GM18511 (cell line): ENCODE results near the gene CDON.
"Not testable (repeated sequence)": the region's sequence is repeated elsewhere in the genome, so short reads cannot be mapped to it uniquely, and the experiment has no call there.

Experiments used
- ATAC-seq: cut with Tn5 transposase; IDR thresholded peaks from one replicate; pipeline ENCODE4 v1.9.1; 2021; ENCODE audit warnings: mild to moderate bottlenecking, moderate library complexity; ENCODE audit not compliant: unreplicated experiment

The CDON gene

DNA sequence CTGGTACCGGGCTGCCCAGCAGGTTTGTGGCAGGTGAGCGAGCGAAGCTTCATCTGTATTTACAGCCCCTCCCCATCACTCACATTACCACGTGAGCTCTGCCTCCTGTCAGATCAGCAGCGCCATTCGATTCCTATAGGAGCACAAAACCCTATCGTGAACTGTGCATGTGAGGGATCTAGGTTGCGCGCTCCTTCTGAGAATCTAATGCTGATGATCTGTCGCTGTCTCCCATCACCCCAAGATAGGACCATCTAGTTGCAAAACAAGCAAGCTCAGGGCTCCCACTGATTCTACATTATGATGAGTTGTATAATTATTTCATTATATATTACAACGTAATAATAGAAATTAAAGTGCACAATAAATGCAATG, 132.6 kb downstream of the CDON start:
- no peak for ATAC-seq

DNA sequence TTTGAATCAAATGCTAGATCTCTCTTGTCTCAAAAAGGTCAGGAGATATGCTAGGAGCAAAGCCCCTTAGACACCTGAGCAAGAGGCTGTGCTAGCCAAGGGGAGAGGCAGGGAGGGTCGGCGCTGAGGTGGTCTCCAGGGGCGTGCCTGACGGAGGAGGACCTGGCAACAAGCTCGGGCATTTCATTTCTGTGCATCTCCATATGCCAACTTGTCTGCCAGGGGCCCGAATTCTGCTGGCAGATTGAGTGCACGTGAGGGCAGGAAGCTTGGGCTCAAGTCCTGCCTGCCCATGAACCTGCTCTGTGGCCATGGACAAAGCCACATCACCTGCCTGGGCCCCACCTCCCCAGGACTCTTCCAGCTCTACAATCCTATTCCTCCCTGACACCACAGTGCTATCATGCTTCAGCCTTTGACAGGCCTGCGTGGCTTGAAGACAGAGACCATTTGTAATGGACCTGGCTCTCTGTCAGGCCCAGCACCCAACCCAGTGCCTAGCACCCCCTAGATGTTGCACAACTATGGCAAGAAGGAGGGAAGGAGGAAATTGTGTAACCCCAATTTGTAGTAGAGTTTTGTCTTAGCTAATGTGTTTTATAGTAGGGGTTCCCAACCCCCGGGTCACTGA, 133.1 kb downstream of the CDON start:
- ATAC-seq: no peak

DNA sequence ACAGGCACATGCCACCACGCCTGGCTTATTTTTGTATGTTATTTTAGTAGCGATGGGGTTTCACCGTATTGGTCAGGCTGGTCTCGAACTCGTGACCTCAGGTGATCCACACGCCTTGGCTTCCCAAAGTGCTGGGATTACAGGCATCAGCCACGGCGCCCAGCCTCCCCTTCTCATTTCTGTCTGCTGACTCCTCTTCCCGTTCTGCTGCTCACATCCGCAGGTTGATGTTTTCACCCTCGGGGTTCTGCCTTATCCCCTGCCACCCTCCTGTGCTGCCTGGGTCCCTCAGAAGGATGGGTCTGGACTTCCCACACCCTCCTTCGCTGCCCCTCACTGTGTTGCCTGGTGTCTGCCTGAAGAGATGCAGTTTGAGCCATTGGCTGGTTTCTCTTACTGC, 136.0 kb downstream of the CDON start:
- ATAC-seq: no peak

DNA sequence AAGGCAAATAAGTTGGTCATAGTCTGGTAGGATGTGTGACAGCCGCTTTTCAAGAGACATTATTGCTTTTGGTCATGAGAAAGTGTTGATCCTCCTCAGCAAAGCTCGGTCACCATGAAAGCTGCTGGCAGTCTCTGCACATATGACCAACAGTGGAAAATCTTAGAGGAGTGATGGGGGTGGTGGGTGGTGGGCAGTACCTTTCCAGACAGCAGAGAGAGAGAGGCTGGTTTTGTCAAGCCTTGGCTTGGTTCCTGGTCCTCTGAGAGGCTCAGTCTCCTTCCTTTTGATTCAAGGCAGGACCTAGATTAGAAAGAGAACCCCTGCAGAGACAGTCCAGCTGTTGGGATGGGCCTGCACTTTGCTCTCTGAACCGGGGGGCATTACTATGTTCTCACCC, 136.9 kb downstream of the CDON start:
- ATAC-seq: no peak

DNA sequence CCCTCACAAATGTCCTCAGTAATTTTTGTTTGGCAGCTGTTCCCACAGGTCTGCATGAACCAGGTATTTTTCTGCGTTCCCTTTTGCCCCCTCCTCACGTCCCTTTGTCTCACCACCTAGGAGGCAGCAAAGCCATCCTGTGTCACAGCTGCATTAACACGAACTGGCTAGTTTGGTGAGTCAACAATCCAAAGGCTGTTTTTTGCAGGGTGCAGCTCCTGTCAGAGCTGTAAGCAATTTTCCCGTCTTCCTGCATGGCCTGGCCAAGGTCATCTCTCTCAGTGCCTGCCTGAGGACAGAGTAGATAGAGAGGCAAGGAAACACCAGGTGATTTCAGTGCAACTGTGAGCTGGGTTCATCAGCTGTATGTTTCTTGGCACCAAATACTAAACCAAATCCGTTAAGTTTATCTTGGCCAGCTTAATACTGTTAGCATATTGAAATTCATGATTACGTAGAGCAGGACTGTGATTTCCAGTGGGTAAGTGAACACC, 137.4 kb downstream of the CDON start:
- no peak for ATAC-seq

DNA sequence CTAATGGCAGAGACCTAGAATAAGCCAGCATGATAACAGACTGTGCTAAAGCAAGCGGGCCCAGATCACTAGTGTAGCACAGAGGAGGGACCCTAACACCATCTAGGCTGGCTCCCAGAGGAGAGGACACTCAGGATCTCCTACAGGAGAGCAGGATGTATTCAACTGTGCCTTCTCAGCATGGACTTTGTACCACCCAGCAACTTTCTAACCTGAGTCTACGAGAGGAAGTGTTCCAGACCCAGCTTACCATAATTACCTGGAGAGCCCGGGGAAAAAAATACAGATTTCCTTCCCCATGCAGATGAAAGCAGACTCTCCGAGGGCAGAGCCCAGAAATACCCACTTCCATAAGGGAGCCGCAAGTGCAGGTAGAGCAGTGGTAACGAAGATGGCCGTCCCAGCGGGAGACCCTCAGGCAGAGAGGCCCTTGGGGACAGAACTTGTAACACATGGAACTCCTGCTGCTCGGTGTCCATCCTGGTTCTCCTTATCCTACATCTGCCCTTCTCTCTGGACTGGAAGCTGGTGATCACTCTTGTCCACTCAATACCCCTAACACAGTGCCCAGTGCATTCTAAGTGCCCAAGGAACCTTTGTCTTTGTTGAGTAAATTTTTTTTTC, 138.2 kb downstream of the CDON start:
- no peak for ATAC-seq

DNA sequence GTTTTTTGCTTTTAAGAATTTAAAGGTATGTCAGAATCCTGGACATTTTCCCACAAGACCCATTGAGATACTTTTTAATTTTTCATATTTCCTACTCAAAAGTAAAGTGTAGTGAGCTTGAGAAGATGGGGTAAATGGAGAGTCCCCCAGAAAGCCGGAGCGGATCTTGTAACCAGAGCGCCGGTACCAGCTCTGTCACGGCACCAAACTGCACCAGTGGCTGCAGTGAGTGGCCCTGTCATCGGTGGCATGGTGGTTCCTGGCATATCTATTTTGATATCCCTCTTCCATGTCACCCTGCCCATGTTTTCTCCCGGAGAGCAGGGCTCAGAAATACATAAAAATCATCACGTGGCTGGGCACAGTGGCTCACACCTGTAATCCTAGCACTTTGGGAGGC, 139.0 kb downstream of the CDON start:
- no peak for ATAC-seq

DNA sequence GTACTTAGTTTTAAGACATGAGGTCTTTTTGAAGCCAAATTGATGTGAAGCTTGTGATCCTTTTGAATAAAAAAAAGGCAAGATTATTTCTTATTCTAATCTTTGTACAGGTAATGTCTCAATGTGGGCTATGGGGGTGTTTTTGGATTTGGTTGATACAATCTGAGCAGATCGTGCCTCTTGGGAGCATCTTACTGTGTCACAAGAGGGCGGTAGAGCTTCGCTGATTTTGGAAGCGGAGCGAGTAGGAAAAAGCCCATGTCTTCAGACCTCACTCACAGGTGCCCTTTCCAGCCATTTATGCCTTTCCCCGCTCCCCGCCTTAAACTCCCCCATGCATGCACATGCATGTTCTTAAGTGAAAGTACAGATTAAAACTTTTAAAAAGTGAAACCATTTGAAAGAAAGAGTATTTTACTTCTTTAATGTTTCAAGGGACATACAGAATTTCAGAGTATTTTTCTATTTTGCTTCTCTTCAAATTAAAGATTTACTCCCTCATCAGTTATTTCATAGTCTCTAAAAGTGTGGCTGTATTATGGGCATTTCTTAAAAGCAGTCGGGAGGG, 139.6 kb downstream of the CDON start:
- peak; percentile 72 for ATAC-seq

DNA sequence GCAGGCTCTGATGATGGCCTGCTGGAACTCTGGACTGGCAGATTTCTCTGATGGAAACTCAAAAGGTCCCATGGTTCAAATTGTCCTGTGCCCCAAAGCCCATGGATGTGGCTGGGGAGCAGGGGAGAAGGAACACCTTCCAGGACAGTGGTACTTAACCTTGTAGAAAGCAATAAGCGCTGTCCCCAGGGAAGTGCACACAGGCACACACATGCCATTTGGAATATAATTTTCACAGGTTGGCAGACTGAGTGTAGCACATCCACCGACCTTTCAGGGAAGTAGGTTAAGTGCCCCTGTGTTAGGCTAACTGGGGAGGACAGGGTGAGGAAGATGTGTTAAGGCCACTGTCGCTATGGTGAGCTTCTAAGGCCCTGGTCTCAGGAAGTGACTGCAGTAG, 140.5 kb downstream of the CDON start:
- no peak for ATAC-seq

DNA sequence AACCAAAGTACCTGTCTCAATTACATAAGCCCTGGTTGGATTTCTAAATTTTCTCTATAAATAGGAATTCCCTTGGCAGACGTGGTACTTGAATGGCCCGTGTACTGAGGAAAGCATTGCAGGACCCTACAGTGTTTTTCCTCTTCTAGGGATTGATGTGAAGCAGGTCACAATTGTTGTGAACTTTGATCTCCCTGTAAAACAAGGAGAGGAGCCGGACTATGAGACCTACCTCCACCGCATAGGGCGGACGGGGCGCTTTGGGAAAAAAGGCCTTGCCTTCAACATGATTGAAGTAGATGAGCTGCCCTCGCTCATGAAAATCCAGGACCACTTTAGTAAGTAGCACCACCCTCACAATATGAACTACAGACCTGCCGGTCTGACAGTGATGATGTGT, 141.6 kb downstream of the CDON start:
- no peak for ATAC-seq

DNA sequence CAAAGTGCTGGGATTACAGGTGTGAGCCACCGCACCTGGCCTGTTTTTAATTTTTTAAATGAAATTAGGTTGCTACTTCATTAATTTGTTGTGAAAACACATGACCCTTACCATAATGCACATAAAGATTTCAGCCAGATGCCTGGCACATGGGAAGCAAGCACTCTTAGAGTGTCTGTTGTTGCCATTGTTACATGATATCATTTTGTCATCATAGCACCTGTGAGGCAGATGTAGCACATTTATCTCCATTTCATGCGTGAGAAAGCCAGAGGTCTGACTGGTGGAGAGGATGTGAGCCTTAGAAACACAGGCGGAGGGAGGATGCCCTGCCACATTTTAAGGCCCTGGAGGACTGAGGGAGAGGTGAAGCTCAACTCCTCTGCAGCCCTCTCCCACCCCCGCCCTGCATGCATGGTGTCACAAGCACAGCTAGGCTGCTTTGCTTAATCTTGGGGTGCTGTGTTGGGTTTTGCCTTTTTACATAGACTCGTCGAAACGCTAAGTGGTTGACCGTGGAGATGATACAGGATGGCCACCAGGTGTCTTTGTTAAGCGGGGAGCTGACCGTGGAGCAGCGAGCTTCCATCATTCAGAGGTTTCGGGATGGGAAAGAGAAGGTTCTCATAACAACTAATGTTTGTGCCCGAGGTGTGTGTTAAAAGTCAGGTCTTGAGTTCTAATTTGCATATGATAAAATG, 144.4 kb downstream of the CDON start:
- no peak for ATAC-seq

DNA sequence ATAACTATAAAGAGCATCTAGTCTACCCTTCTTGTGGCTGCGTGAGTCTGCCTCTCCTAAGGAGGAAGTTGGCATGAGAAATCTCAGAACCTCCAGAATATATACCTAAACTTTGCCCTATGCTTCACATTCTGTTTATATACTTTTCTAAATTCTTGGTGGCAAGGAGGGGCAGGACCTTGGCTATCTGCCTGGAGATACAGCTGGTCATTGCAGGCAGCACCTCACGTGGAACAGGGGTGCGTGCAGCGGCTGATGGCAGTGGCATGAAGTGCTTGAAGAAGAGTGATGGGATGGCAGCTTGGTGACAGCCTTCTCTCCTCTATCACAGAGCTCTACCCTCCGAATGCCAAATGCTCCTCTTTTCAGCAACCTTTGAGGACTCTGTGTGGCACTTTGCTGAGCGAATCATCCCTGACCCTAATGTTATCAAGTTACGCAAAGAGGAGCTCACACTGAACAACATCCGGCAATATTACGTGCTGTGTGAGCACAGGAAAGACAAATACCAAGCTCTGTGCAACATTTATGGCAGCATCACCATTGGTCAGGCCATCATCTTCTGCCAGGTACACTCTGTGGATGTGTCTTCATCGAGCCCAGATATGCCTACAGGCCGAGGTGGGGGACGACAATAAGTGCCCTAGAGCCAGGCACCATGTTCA, 145.9 kb downstream of the CDON start:
- ATAC-seq: no peak

DNA sequence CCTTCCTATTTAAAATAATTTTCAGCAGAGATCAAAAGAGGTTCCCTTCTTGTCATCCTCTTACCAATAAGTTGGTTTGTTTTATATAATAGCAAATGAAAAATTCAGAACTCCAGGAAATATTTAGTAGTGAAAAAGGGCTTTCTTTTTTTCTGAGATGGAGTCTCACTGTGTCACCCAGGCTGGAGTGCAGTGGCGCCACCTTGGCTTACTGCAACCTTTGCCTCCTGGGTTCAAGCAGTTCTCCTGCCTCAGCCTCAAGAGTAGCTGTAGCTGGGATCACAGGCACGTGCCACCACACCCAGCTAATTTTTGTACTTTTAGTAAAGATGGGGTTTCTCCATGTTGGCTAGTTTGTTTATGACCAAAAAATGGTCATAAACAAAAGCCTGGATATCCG, 148.1 kb downstream of the CDON start:
- not testable (repeated sequence) for ATAC-seq

DNA sequence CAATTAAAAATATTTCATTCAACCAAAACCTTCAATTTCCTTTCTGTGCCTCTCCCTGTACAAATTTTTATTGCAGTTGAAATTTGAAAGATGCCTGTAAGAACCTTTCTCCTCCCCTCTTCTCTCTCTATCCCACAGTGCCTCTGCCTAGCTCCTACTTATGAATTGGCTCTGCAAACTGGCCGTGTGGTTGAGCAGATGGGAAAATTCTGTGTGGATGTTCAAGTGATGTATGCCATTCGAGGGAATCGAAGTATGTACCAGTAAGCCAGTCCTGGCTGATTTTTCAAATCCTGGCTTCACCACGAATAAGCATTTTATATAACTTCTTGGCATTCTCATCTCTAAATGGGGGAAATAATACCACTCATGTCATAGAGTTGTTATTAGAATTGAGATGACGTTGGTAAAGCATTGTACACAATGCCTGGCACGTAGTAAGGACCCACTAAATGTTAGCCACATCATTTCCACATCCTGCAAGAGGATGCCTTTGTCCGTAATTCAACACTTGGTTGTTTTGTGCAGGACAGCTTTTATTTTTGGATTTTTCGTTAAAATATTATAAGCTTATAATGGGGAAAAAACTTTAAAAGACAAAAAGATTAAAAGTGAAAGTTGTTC, 152.3 kb downstream of the CDON start:
- no peak for ATAC-seq
